ENCODE measurements around the gene TMEM92.
"Not testable (repeated sequence)": the region's sequence is repeated elsewhere in the genome, so short reads cannot be mapped to it uniquely, and the experiment has no call there.

Gene TMEM92

DNA sequence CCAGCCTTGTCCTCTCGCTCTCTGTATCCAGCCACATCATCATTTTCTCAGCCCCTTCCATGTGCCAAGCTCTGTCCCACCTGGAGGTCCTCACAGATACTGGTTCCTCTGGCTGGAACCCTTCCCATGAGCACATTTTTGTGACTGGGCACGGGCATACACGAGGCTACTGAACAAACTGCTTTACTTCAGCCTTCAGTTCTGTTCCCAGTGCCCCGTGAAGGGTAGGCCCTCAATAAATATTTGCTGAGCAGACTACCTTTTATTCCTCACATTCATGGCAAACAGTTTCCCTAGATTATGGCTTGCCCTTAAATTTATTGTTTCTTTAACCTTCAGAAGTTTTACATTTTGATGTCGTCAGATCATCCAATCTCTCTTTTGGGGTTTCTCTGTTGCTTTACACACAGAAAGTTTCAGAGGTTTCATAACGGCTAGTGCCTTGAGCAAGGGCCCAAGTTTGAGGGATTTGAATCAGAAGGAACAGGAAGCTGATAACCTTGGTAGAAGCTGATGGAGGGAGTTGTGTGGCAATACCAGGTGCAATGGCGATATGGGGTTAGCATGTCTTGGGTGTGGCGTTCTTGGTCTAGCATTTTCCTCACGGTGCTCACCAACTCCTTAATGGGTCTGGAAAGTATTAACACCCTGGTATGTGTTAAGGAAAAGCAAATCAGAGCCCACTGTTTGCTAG, 27.8 kb downstream of the TMEM92 start:
- no peak for DNase-seq (ENCODE audit: low read depth in 2 of 2)

DNA sequence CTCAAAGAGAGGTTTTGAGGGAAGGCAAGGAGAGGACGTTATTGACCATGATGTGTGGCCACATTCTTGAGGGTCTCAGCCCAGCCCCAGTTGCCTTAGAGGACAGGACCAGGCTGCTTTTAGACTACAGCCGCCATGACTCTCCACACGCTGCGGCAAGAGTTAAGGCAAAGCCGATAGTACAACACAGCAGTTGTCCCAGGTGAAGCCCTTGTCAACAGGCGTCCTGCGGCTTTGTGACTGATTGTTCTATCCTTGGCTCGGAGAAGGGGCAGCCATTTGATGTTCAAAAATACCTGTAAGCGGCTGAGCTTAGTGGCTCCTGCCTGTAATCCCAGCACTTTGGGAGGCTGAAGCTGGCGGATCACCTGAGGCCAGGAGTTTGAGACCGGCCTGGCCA, 28.8 kb downstream of the TMEM92 start:
- no peak for DNase-seq (ENCODE audit: low read depth in 2 of 2)

DNA sequence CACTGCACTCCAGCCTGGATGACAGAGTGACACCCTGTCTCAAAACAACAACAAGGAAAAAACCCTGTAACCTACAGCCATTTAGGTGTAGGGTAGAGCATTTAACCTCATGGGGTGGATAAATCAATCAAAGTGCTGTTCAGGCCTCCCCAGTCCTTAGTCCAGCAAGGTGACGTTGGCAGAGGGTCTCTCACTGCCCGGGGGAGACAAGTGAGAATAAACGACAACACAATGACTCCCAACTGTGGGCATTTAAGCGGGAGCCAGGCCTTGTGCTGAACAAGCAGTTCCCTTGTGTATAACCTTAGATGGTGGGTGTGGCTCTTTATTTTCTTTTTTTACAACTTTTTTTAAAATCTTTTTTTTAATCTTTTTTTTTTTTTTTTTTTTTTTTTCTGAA, 29.3 kb downstream of the TMEM92 start:
- DNase-seq (ENCODE audit: low read depth in 2 of 2): no peak

DNA sequence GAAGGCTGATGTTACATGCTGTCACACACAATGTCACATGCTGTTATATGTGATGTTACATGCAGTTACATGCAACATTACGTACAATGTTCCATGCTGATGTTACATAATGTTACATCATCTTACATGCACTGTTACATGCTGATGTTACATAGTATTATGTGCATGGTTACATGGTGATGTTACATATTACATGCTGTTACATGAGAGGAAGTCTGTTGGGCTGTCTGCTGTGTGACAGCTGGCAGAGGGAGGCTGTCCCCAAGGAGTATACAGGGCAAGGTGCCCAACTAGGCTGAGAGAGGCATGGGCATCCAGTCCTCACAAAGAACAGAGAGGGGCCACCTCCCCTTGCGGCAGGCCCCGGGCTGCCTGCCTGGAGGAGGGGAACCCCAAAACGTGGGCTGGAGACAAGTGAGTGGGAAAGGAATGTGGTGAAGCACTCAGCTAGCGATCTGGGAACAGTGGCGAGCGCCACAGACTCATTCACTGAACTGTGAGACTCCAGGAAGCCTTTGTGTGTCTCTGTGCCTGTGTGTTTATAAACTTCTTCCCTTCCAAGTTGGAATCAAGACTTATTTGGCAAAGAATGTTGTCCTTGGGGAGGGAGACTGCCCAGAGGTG, 30.6 kb downstream of the TMEM92 start:
- DNase-seq (ENCODE audit: low read depth in 2 of 2): no peak

DNA sequence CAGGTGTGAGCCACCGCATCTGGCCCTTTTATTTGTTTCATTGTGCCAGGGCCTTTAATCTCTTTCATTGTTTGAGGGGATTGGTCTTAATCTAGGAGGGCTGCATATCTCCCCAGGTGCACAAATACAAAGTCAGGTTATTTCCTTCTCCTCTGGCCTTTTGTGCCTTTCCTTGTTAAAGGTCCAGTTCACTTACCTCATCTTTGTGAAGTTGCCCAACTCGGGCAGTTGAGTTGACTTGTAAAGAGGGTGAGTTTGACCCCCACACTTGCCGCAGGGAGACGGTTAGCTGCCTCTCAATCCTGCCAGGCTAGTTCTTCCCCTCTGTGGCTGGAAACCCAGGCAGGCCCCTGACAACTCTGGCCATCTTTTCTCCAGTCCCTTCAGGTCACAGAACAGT, 33.4 kb downstream of the TMEM92 start:
- DNase-seq (ENCODE audit: low read depth in 2 of 2): no peak

DNA sequence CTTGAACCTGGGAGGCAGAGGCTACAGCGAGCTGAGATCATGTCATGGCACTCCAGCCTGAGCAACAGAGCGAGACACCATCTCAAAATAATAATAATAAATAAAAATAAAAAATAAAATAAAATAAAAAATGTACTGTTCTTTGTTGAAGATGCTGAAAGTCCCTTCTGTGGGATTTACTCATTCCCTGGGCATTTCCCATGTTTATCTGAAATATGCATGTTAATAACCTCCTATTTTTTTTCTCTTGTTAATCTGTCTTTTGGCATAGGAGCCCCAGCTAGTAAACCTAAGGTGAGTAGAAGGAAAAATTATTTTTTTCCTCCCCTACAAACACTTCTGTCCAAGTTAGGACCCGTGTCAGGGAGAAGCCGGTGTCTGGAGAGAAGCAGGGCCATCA, 34.4 kb downstream of the TMEM92 start:
- DNase-seq (ENCODE audit: low read depth in 2 of 2): no peak

DNA sequence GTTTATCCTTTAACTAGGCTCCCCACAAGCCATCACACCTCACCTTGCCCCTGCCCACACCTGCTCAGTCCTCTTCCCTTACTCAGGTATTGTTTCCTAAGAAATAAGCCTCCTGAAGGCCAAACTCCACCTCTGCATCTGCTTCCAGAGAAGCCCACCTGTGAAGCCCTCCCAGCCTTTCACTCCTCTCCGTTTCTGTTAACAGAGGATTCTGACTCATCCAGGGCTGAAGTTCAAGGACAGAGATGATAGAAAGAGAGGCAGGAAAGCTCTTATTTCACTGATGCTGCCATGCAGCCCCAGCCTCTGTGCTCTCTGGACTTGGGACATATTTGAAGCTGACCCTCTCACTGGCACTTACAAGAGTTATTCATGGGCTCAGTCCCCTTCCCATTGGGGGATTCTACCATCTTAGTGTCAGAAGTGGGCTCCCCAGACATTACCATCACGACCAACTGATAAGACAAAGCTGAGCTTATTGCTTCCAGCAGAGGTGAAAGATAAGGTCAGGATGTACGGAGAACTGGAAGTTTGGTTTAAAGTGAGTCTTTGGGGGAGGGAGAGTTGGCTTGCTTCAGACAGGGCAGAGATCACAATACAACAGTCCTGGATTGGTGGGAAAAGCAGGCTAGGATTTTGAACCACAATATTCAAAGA, 36.3 kb downstream of the TMEM92 start:
- no peak for DNase-seq (ENCODE audit: low read depth in 2 of 2)

DNA sequence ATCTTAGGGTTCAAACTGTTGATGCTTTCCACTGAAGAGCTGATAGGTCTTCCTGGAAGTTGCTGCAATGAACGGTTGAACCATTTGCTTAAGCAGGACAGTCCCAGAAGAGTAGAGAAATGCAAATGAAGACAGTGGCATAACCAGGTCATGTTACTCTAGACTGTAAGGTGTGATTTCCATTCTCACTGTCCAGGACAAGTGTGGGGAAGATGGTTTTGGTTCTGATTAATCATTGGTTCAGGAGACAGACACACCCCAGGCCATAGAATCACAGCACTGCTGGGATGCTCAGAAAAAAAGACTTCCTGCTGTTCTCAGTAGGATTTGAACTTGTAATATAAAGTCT, 36.8 kb downstream of the TMEM92 start:
- no peak for DNase-seq (ENCODE audit: low read depth in 2 of 2)

DNA sequence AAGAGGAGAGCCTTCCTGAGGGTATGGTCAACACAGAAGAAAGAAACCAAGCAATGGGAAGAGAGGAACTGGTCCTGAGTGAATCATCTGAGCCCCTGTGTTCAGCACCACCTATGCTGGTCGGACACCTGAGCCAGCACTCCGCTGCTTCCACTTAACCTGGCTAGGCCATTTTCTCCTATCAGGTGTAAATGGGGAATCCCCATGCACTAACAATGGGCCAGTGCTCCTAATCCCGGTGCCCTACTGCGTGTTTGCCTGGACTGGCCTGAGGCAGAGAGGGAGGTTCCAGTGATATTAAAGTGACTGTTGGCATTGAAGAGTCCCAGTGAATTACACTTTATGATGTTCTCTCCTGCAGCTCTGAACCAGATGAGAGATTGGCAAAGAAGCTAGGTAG, 37.2 kb downstream of the TMEM92 start:
- DNase-seq (ENCODE audit: low read depth in 2 of 2): no peak

DNA sequence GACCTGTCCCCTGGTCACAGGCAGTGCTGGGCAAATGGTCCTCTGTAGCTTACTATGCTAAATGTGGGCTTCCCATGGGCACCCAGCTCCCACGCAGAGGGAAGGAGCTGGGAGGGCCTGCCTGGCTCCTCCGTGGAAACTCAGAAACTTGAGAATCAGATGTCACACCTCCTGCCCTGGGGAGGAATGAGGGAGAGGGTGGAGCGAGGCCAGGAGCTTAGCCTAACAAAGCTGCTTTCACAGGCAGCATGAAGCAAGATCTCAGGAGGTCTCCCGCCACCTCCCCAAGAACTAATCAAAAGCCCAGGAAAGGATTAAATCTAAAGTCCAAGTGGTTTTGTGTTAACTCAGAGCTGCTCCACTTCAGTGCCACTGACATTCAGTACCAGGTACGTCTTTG, 38.0 kb downstream of the TMEM92 start:
- no peak for DNase-seq (ENCODE audit: low read depth in 2 of 2)

DNA sequence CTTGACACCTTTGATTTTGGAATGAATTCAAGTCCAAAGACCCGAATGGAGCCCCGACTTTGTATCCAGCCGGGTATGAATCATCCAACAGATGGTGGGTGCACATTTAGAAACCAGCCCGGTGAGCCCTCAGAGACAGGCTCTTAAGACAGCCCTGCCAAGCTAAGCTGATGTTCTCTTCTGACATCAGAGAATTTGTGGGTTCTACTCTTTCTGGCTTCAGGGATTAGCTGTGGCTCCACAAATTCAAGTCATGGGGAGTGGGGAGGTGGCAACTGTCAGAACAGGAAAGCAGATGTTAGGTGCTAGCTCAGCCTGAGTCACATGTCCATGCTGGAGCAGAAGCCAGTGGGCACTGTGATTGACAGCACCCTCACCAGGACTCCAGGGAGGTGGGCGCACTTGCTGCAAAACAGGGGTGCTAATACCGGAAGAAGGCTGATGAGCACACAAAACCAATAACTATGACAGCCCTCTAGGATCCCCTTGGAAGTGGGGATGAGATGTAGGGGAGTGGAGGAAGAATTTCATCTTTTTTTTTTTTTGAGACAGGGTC, 40.3 kb downstream of the TMEM92 start:
- DNase-seq (ENCODE audit: low read depth in 2 of 2): no peak

DNA sequence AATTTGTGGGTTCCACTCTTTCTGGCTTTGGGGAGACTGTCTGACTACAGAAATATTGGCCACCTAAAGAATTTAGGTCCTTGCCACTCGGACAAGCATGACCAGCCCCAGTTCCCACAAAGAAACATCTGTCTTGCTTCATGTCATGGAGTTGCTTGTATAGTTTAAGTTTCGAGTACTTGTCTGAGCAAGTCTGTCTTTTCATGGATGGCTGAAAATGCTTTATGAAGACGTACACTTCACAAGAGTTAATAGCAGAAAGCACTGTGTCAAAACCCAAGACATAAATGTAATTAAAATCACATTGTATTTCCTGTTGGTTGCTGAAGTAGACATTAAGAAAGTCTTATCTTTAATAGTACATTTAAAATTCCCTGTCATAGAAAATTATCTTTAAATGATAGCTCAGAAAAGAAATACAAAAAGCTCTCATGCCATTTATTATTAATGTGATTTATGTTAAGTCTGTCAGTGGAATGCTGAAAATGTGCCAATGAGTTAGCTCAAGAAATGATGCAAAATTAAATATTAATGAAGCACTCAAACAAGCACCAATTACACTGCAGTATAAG, 41.8 kb downstream of the TMEM92 start:
- no peak for DNase-seq (ENCODE audit: low read depth in 2 of 2)

DNA sequence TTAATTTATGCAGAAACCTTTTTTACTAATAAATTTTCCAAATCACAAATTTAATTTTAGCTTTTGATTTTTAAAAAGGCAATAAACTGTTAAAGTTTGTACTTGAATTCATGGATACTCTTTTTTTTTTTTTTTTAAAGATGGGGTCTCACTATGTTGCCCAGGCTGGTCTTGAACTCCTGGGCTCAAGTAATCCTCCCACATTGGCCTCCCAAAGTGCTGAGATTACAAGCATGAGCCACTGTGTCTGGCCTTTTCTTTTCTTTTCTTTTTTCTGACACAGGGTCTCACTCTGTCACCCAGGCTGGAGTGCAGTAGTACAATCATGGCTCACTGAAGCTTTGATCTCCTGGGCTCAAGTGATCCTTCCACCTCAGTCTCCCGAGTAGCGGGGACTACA, 42.4 kb downstream of the TMEM92 start:
- DNase-seq (ENCODE audit: low read depth in 2 of 2): not testable (repeated sequence)

DNA sequence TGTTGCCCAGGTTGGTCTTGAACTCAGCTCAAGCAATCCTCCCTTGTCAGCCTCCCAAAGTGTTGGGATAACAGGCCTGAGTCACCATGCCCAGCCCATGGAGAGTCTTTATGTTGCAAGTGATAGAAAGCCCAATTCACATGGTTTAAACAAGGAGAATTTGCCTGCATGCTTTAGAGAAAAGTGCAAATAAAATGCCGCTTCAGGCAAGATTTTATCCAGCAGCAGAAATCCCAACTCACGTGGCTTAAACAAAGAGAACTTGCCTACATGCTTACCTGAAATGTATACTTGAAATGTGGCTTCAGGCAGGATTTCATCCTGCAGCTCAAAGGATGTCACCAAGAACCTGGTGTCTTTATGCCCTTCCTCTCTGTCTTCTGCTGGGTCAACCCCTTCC, 42.9 kb downstream of the TMEM92 start:
- no peak for DNase-seq (ENCODE audit: low read depth in 2 of 2)

DNA sequence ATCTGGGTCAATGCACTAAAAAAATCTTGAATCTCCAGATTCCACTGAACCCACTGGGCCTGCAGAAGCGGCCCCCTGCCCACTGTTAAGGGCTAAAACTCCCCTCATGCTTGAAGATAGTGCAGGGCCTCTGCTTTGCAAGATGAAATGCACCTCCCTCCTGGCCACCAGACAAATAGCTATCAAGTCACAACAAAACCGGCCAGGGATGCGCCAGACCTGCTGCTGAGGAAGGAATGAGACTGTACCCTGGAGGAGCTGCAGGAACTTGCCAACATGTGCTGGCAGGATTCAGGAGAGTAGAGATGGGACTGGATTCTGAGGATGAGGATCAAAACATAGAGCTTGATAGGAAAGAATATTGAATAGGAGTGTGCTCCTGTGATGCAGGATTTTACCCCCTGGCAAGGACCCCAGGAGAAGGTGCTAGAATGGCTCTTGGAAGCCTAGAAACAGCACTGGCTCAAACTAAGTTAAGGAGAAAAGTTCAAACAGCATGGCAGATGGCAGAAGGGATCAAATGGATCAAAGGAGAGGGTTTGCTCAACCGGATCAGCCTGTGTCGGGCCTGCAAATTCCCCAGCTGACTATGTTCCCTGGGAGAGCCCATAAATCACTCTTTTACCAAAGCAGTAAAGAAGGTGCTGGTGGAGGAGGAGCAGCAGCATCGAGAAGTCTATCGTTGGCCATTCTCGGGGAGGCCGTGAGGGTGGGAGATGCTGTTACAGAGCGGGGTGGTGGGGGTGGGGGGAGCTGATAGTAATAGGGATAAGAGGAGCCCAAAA, 44.4 kb downstream of the TMEM92 start:
- DNase-seq (ENCODE audit: low read depth in 2 of 2): no peak

DNA sequence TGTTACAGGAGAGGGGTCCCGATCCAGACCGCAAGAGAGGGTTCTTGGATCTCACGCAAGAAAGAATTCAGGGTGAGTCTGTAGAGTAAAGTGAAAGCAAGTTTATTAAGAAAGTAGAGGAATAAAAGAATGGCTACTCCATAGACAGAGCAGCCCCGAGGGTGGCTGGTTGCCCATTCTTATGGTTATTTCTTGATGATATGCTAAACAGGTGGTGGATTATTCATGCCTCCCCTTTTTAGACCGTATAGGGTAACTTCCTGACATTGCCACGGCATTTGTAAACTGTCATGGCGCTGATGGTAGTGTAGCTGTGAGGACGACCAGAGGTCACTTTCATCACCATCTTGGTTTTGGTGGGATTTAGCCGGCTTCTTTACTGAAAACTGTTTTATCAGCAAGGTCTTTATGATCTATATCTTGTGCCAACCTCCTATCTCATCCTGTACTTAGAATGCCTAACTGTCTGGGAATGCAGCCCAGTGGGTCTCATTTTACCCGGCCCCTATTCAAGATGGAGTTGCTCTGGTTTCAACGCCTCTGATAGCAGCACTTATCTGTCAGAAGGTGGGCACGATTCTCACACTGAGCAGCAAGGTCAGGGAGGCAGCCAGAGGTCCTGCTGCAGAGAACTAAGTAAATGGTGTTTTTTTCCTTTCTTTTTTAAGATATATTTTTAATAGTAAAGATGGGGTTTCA, 45.2 kb downstream of the TMEM92 start:
- no peak for DNase-seq (ENCODE audit: low read depth in 2 of 2)

DNA sequence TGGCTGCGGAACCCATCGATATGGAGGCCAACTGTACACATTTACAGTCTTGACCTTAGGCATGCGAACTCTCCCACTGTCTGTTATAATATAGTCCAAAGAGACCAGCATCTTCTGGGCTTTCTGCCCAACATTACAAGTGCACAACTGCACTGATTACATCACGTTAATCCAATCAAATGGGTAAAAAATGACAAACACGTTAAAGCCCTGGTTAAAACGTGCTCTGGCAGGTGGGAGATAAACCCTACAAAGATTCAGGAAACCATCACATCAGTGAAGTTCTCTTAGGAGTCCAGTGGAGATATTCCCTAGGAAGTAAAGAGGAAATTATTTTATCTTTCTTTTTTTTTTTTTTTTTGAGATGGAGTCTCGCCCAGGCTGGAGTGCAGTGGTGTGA, 48.0 kb downstream of the TMEM92 start:
- no peak for DNase-seq (ENCODE audit: low read depth in 2 of 2)

DNA sequence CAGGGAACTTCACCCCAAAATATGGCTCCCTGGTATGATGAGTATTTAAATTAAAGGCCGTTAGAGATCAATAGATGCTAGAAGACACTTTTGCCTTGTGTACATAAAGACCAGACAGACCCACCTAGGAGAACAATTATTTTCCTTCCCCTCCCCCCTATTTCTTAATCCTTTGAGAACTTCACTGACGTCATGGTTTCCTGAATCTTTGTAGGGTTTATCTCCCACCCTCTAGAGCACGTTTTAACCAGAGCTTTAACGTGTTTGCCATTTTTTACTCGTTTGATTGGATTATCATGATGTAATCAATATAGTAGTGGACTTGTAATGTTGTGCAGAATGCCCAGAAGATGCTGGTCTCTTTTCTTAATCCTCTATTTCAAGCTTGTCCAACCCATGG, 48.8 kb downstream of the TMEM92 start:
- no peak for DNase-seq (ENCODE audit: low read depth in 2 of 2)

DNA sequence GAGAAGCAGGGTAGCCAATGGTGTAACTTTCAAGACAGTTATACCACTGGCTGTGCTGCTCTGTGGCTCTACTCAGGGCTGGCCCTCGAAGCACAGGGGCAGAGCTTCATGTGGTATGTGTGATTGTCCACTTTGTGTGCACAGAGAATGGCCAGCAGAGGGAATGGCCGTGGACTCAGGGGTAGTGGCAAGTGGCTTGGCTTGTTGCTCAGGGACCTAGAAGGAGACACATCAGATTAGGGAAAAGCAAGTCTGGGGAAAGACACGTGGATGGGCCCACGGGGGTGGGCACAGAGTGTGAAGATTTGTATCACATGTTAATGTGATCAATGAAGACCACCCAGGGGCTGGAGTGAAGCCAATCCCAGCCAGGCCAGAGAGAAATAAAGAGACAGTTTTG, 51.6 kb downstream of the TMEM92 start:
- no peak for DNase-seq (ENCODE audit: low read depth in 2 of 2)

DNA sequence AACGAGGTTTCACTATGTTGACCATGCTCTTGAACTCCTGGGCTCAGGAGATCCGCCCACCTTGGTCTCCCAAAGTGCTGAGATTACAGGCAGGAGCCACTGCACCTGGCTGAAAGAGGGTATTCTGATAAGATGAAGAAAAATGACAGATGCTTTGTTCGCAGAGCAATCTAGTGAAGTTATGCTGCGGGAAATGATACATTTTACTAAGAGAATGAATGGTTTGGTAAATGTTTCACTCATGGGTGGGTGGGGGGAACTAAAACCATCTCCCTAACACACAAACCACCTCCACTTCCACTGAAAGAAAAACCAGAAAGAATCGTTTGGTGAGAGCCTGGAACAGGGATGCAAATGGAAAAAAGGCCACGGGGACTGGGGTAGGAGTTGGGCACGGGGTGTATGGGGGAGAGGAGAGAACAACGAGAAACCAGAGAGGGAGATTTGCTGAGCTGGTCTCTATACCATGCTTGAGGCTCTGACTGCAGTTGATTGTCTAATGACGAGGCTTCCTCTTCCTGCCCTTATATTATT, 52.6 kb downstream of the TMEM92 start:
- DNase-seq (ENCODE audit: low read depth in 2 of 2): no peak
